ENCODE measurements around the gene CADM1. TPM values are rescaled to one million over a fixed set of nuclear protein-coding genes. Genes with fewer than 3 reads are reported as not detected.

CADM1 gene
- 3.3 and 7.5 TPM in 2 replicates for total RNA-seq

GRCh38 chr11:115504276-115505158 lies at the start of gene CADM1:
CADM1 (minus strand) TSS chr11:115504415.

All from airway epithelial cell (primary cell).